ENCODE results near the gene CCHCR1.

GRCh38 chr6:31113861-31114540 is 43.6 kb downstream of the CCHCR1 start:
- TF ChIP-seq CTCF (IDR thresholded peaks at IDR 0.05): no peak
- TF ChIP-seq EP300 (IDR thresholded peaks at IDR 0.05): no peak
